CD14-positive monocyte (primary cell): Measurements from ENCODE around the gene SKIC8. TPM values are rescaled to one million over a fixed set of nuclear protein-coding genes. Genes with fewer than 3 reads are reported as not detected.

Experiments used
- DNase-seq, 3 donors: peaks; one replicate each; pipeline ENCODE4 v3.0.0-alpha.2; 2011 to 2022
- H2AFZ ChIP-seq: 2 replicates; pipeline ENCODE4 v1.6.0; 2012; ENCODE audit warnings: mild to moderate bottlenecking, low read depth, low read length, inconsistent platforms; ENCODE audit not compliant: insufficient read depth, poor library complexity, severe bottlenecking
- H3K27ac ChIP-seq, 2 donors: 1 replicate in 1 of 2; 2 replicates in 1 of 2; pipeline ENCODE4 v1.5.1; 2012 to 2013; ENCODE audit warnings: low read length in 2 of 2, control low read depth in 1 of 2, inconsistent platforms in 1 of 2, low read depth in 1 of 2, mild to moderate bottlenecking in 1 of 2
- H3K27me3 ChIP-seq, 2 donors: one replicate each; pipeline versions ENCODE4 v1.6.0 to v1.6.1; 2011 to 2013; ENCODE audit warnings: low read length in 2 of 2; ENCODE audit not compliant: control insufficient read depth in 2 of 2, insufficient read depth in 2 of 2
- H3K36me3 ChIP-seq, 2 donors: replicated peaks in 1 of 2; 1 replicate in 1 of 2; 2 replicates in 1 of 2; pipeline versions ENCODE4 v1.5.1 to v1.6.1; 2012 to 2013; ENCODE audit warnings: low read length in 2 of 2, control low read depth in 1 of 2, inconsistent platforms in 1 of 2, mild to moderate bottlenecking in 1 of 2; ENCODE audit not compliant: insufficient read depth in 2 of 2, control insufficient read depth in 1 of 2
- H3K4me1 ChIP-seq, 2 donors: 1 replicate in 1 of 2; 2 replicates in 1 of 2; pipeline versions ENCODE4 v1.5.1 to v1.6.1; 2012 to 2013; ENCODE audit warnings: low read length in 2 of 2, control low read depth in 1 of 2, inconsistent platforms in 1 of 2, mild to moderate bottlenecking in 1 of 2, moderate library complexity in 1 of 2; ENCODE audit not compliant: insufficient read depth in 2 of 2, control insufficient read depth in 1 of 2
- H3K4me2 ChIP-seq: replicated peaks from 2 replicates; pipeline ENCODE3; 2012; ENCODE audit warnings: low read length, moderate library complexity, mild to moderate bottlenecking; ENCODE audit not compliant: poor library complexity, severe bottlenecking; ENCODE audit errors: extremely low read depth
- H3K4me3 ChIP-seq, 3 experiments: fragments of 200-600 bp in 1 of 3; sonication (generic) in 1 of 3; replicated peaks in 1 of 3; 1 replicate in 2 of 3; 2 replicates in 1 of 3; pipeline ENCODE4 v1.5.1; 2011 to 2013; ENCODE audit warnings: low read length in 3 of 3, mild to moderate bottlenecking in 3 of 3, control low read depth in 2 of 3, low read depth in 2 of 3, inconsistent platforms in 1 of 3, moderate library complexity in 1 of 3
- H3K79me2 ChIP-seq: 2 replicates; pipeline ENCODE4 v1.6.0; 2012; ENCODE audit warnings: mild to moderate bottlenecking, control low read depth, inconsistent platforms, low read length, moderate library complexity; ENCODE audit not compliant: insufficient read depth
- H3K9ac ChIP-seq: 2 replicates; pipeline ENCODE4 v1.6.0; 2017; ENCODE audit warnings: low read length, mild to moderate bottlenecking; ENCODE audit not compliant: insufficient read depth, poor library complexity, severe bottlenecking
- H3K9me3 ChIP-seq, 2 donors: replicated peaks in 1 of 2; 1 replicate in 1 of 2; 2 replicates in 1 of 2; pipeline versions ENCODE4 v1.5.1 to v1.6.1; 2012 to 2013; ENCODE audit warnings: low read length in 2 of 2, control low read depth in 1 of 2; ENCODE audit not compliant: control insufficient read depth in 1 of 2, insufficient read depth in 1 of 2
- H4K20me1 ChIP-seq: 2 replicates; pipeline ENCODE4 v1.6.0; 2012; ENCODE audit warnings: mild to moderate bottlenecking, low read length, control low read depth, moderate library complexity; ENCODE audit not compliant: insufficient read depth
- H3K27ac Mint-ChIP-seq, 7 donors: one replicate each; pipeline ENCODE4 v1.8.0; 2020; ENCODE audit warnings: mild to moderate bottlenecking in 7 of 7, mixed read lengths in 7 of 7, moderate library complexity in 6 of 7, inconsistent platforms in 2 of 7
- H3K27me3 Mint-ChIP-seq, 3 donors: one replicate each; pipeline ENCODE4 v1.8.0; 2021 to 2022; ENCODE audit warnings: low read depth in 3 of 3, mild to moderate bottlenecking in 3 of 3, mixed read lengths in 3 of 3, moderate library complexity in 3 of 3, inconsistent platforms in 1 of 3
- H3K36me3 Mint-ChIP-seq, 2 donors: one replicate each; pipeline ENCODE4 v1.8.0; 2020; ENCODE audit warnings: mixed read lengths in 2 of 2, inconsistent platforms in 1 of 2, mild to moderate bottlenecking in 1 of 2
- H3K4me1 Mint-ChIP-seq: one replicate; pipeline ENCODE4 v1.8.0; 2020; ENCODE audit warnings: mild to moderate bottlenecking, mixed read lengths
- H3K4me3 Mint-ChIP-seq, 2 donors: one replicate each; pipeline ENCODE4 v1.8.0; 2020; ENCODE audit warnings: mild to moderate bottlenecking in 2 of 2, mixed read lengths in 2 of 2, moderate library complexity in 1 of 2
- H3K9me3 Mint-ChIP-seq, 7 donors: one replicate each; pipeline ENCODE4 v1.8.0; 2020 to 2022; ENCODE audit warnings: mixed read lengths in 7 of 7, mild to moderate bottlenecking in 6 of 7, moderate library complexity in 6 of 7, inconsistent platforms in 2 of 7
- CTCF ChIP-seq: fragments of 200-600 bp; IDR thresholded peaks from one replicate; pipeline ENCODE4 v1.8.0; 2022; ENCODE audit warnings: antibody characterized with exemption, mild to moderate bottlenecking
- WGBS: methylation state at CpG from one replicate; pipeline ENCODE4 v1.1.5; 2013; ENCODE audit warnings: missing lambda C conversion rate; ENCODE audit not compliant: insufficient coverage; 5-methylcytosine and 5-hydroxymethylcytosine counted together
- intact Hi-C, 2 donors: fragments of 100-400 bp; cut with micrococcal nuclease; formaldehyde crosslinking; loops; one replicate each; pipeline versions ENCODE4 v1.15.0 to v1.15.1; 2023
- polyA plus RNA-seq, 3 donors: library from polyadenylated mRNA; depleted of rRNA in 1 of 3; unstranded in 2 of 3; stranded (reverse) in 1 of 3; fragments of 300-500 nt in 2 of 3; fragments of >200 nt in 1 of 3; fragmentation: Illumina TruSeq in 2 of 3; gene quantifications; 1 replicate in 2 of 3; 2 replicates in 1 of 3; pipeline ENCODE4 v1.2.3, GENCODE V29; 2012 to 2021

SKIC8 gene
- polyA plus RNA-seq, 3 donors = 59.8 to 123 (median 88.0) TPM

GRCh38 chr15:78255421-78256043 is 43.9 kb downstream of the SKIC8 start:
- no CpG with 5 or more reads among the region's 1 CpG for WGBS
- H4K20me1 ChIP-seq = no peaks in the 10 kb centered on the region
- H3K9me3 ChIP-seq = no peaks in the 10 kb centered on the region
- no peaks in the 10 kb centered on the region for H3K9me3 Mint-ChIP-seq
- no peak overlapping the region for H3K27ac ChIP-seq
- H3K9ac ChIP-seq = no peak overlapping the region
- no peak overlapping the region for H2AFZ ChIP-seq
- no peak overlapping the region for H3K4me2 ChIP-seq
- DNase-seq = no peak
- no peaks in the 10 kb centered on the region for H3K4me1 ChIP-seq
- intact Hi-C loops = no loop called here
- H3K4me1 Mint-ChIP-seq = no peaks in the 10 kb centered on the region
- no peak for TF ChIP-seq CTCF
- no peaks in the 10 kb centered on the region for H3K79me2 ChIP-seq
- no peaks in the 10 kb centered on the region for H3K36me3 Mint-ChIP-seq
- no peak overlapping the region for H3K4me3 Mint-ChIP-seq
- peaks cover 0 to 3% (median 2%) of the 10 kb centered on the region in 3 donors for H3K27me3 Mint-ChIP-seq
- no peak overlapping the region for H3K27ac Mint-ChIP-seq
- no peaks in the 10 kb centered on the region for H3K27me3 ChIP-seq
- H3K4me3 ChIP-seq = no peak overlapping the region
- H3K36me3 ChIP-seq = no peaks in the 10 kb centered on the region

- intact Hi-C loops = no loop called here
- no peaks in the 10 kb centered on the region for H3K27me3 ChIP-seq
- no peak overlapping the region for H2AFZ ChIP-seq
- H3K27ac Mint-ChIP-seq = no peak overlapping the region
- peaks cover 0 to 3% (median 0%) of the 10 kb centered on the region in 3 donors for H3K27me3 Mint-ChIP-seq
- H3K4me3 Mint-ChIP-seq = no peak overlapping the region
- no peaks in the 10 kb centered on the region for H3K4me1 ChIP-seq
- DNase-seq = no peak
- 90% methylated on average over 9 of the region's 9 CpGs for WGBS
- H3K79me2 ChIP-seq = no peaks in the 10 kb centered on the region
- H3K4me2 ChIP-seq = no peak overlapping the region
- no peaks in the 10 kb centered on the region for H3K36me3 ChIP-seq
- no peaks in the 10 kb centered on the region for H4K20me1 ChIP-seq
- no peaks in the 10 kb centered on the region for H3K4me1 Mint-ChIP-seq
- no peak for TF ChIP-seq CTCF
- H3K36me3 Mint-ChIP-seq = no peaks in the 10 kb centered on the region
- no peak overlapping the region for H3K27ac ChIP-seq
- no peak overlapping the region for H3K9ac ChIP-seq
- H3K9me3 Mint-ChIP-seq = peaks cover 0 to 2% (median 0%) of the 10 kb centered on the region in 7 donors
- H3K4me3 ChIP-seq = no peak overlapping the region
- H3K9me3 ChIP-seq = no peaks in the 10 kb centered on the region
Observed at GRCh38 chr15:78251136-78251535, 48.3 kb downstream of the SKIC8 start.
